Stimulated activated CD8-positive, alpha-beta memory T cell treated with anti-CD3 and anti-CD28 coated beads, Interleukin-7, amount 100 ng/mL, for 4 hours (primary cell): ENCODE measurements around the gene GLT8D1.
"Not testable (repeated sequence)": the region's sequence is repeated elsewhere in the genome, so short reads cannot be mapped to it uniquely, and the experiment has no call there.

ENCODE experiments used
- DNase-seq, 2 donors: peaks; one replicate each; pipeline ENCODE4 v3.0.0-alpha.2; 2020; ENCODE audit warnings: low read depth in 2 of 2

GLT8D1 gene

GRCh38 chr3:52681596-52681995 is 24.0 kb downstream of the GLT8D1 start:
- DNase-seq, result no peak

- no peak for DNase-seq
Observed at GRCh38 chr3:52679811-52680210, 25.8 kb downstream of the GLT8D1 start.

- DNase-seq, result no peak
Observed at GRCh38 chr3:52679199-52679538, 26.4 kb downstream of the GLT8D1 start.

GRCh38 chr3:52678265-52679198 is 27.1 kb downstream of the GLT8D1 start:
- no peak for DNase-seq

GRCh38 chr3:52676201-52676600 is 29.4 kb downstream of the GLT8D1 start:
- not testable (repeated sequence) for DNase-seq

- DNase-seq, result no peak
Observed at GRCh38 chr3:52671676-52672075, 33.9 kb downstream of the GLT8D1 start.

GRCh38 chr3:52670621-52671521 is 34.7 kb downstream of the GLT8D1 start:
- DNase-seq, result no peak

- DNase-seq, result no peak
Observed at GRCh38 chr3:52663098-52663497, 42.5 kb downstream of the GLT8D1 start.

- DNase-seq, result no peak
Observed at GRCh38 chr3:52660046-52660445, 45.5 kb downstream of the GLT8D1 start.

- DNase-seq, result no peak
Observed at GRCh38 chr3:52655895-52656294, 49.7 kb downstream of the GLT8D1 start.

- no peak for DNase-seq
Observed at GRCh38 chr3:52651592-52651991, 54.0 kb downstream of the GLT8D1 start.

- DNase-seq, result no peak
Observed at GRCh38 chr3:52650439-52650838, 55.2 kb downstream of the GLT8D1 start.

GRCh38 chr3:52649461-52650210 is 56.0 kb downstream of the GLT8D1 start:
- DNase-seq, result no peak

- DNase-seq, result no peak
Observed at GRCh38 chr3:52645549-52645948, 60.0 kb downstream of the GLT8D1 start.
